Liver (tissue), 9 donors: ENCODE data around the gene TLCD1. TPM values are rescaled to one million over a fixed set of nuclear protein-coding genes. Genes with fewer than 3 reads are reported as not detected.

Experiments used
- DNase-seq: peaks from one replicate; pipeline ENCODE4 v3.0.0-alpha.2; 2017; ENCODE audit warnings: low spot score
- H3K27ac ChIP-seq, 2 donors: one replicate each; pipeline ENCODE4 v1.7.0; 2013; ENCODE audit warnings: inconsistent platforms in 2 of 2, low read length in 2 of 2, control low read depth in 1 of 2, low read depth in 1 of 2, mild to moderate bottlenecking in 1 of 2
- H3K27me3 ChIP-seq, 4 donors: one replicate each; pipeline versions ENCODE4 v1.6.1 to v1.7.0; 2013; ENCODE audit warnings: low read length in 3 of 4, inconsistent platforms in 1 of 4, mild to moderate bottlenecking in 1 of 4, moderate library complexity in 1 of 4; ENCODE audit not compliant: control insufficient read depth in 4 of 4, insufficient read depth in 4 of 4
- H3K36me3 ChIP-seq, 4 donors: one replicate each; pipeline versions ENCODE4 v1.6.1 to v1.7.0; 2013; ENCODE audit warnings: low read length in 3 of 4, mild to moderate bottlenecking in 3 of 4, low read depth in 1 of 4, moderate library complexity in 1 of 4; ENCODE audit not compliant: control insufficient read depth in 4 of 4, insufficient read depth in 3 of 4
- H3K4me1 ChIP-seq, 4 donors: one replicate each; pipeline versions ENCODE4 v1.6.1 to v1.7.0; 2013; ENCODE audit warnings: low read length in 3 of 4, mild to moderate bottlenecking in 3 of 4, moderate library complexity in 1 of 4; ENCODE audit not compliant: control insufficient read depth in 4 of 4, insufficient read depth in 4 of 4
- H3K4me3 ChIP-seq, 3 donors: one replicate each; pipeline versions ENCODE4 v1.6.1 to v1.7.0; 2013; ENCODE audit warnings: low read length in 3 of 3, control low read depth in 1 of 3, low read depth in 1 of 3, mild to moderate bottlenecking in 1 of 3
- H3K9ac ChIP-seq, 2 donors: one replicate each; pipeline ENCODE4 v1.7.0; 2013; ENCODE audit warnings: low read length in 2 of 2, mild to moderate bottlenecking in 2 of 2, moderate library complexity in 2 of 2, control low read depth in 1 of 2, low read depth in 1 of 2
- H3K9me3 ChIP-seq, 4 donors: one replicate each; pipeline versions ENCODE4 v1.6.1 to v1.7.0; 2013; ENCODE audit warnings: low read length in 3 of 4; ENCODE audit not compliant: control insufficient read depth in 4 of 4
- EGR1 ChIP-seq, 2 donors: IDR thresholded peaks; 2 replicates each; pipeline ENCODE4 v1.6.1; 2016 to 2018; ENCODE audit warnings: antibody characterized with exemption in 2 of 2, low read depth in 2 of 2
- FOXA1 ChIP-seq: IDR thresholded peaks from 2 replicates; pipeline ENCODE4 v1.6.1; 2016; ENCODE audit warnings: antibody characterized with exemption
- FOXA2 ChIP-seq: IDR thresholded peaks from 2 replicates; pipeline ENCODE4 v1.6.1; 2016; ENCODE audit warnings: antibody characterized with exemption
- GABPA ChIP-seq, 2 donors: IDR thresholded peaks in 1 of 2; conservative IDR thresholded peaks in 1 of 2; 2 replicates each; pipeline ENCODE4 v1.6.1; 2016; ENCODE audit warnings: antibody characterized with exemption in 2 of 2, mild to moderate bottlenecking in 1 of 2, moderate library complexity in 1 of 2
- HNF4A ChIP-seq, 2 donors: conservative IDR thresholded peaks; 2 replicates each; pipeline ENCODE4 v1.6.1; 2016; ENCODE audit warnings: antibody characterized with exemption in 2 of 2, mild to moderate bottlenecking in 2 of 2
- HNF4G ChIP-seq: IDR thresholded peaks from 2 replicates; pipeline ENCODE4 v1.6.1; 2016; ENCODE audit warnings: antibody characterized with exemption
- JUND ChIP-seq, 2 donors: IDR thresholded peaks; 2 replicates each; pipeline ENCODE4 v1.6.1; 2016; ENCODE audit warnings: antibody characterized with exemption in 2 of 2
- NR2F2 ChIP-seq: IDR thresholded peaks from 2 replicates; pipeline ENCODE4 v1.6.1; 2016; ENCODE audit warnings: antibody characterized with exemption
- RAD21 ChIP-seq, 2 donors: IDR thresholded peaks; 2 replicates each; pipeline ENCODE4 v1.6.1; 2016; ENCODE audit warnings: antibody characterized with exemption in 2 of 2, mild to moderate bottlenecking in 2 of 2
- RXRA ChIP-seq, 2 donors: IDR thresholded peaks; 2 replicates each; pipeline ENCODE4 v1.6.1; 2017 to 2018; ENCODE audit warnings: antibody characterized with exemption in 2 of 2, mild to moderate bottlenecking in 1 of 2
- SP1 ChIP-seq: IDR thresholded peaks from 2 replicates; pipeline ENCODE4 v1.6.1; 2018; ENCODE audit warnings: antibody characterized with exemption, mild to moderate bottlenecking
- TAF1 ChIP-seq: conservative IDR thresholded peaks from 2 replicates; pipeline ENCODE4 v1.6.1; 2016; ENCODE audit warnings: antibody characterized with exemption, mild to moderate bottlenecking
- YY1 ChIP-seq: IDR thresholded peaks from 2 replicates; pipeline ENCODE4 v1.6.1; 2016; ENCODE audit warnings: antibody characterized with exemption, mild to moderate bottlenecking
- WGBS: extraction: QIAGEN DNeasy Blood & Tissue Kit; methylation state at CpG from one replicate; pipeline ENCODE4 v1.1.7; 2013; 5-methylcytosine and 5-hydroxymethylcytosine counted together
- polyA plus RNA-seq, 2 donors: library from polyadenylated mRNA; stranded (reverse) in 1 of 2; unstranded in 1 of 2; fragments of 200-250 nt in 1 of 2; fragments of >200 nt in 1 of 2; fragmentation: Nextera tagmentation in 1 of 2; extraction: Ambion mirVana in 1 of 2; gene quantifications; one replicate each; pipeline versions ENCODE4 v1.2.1 to v1.2.3, GENCODE V29; 2013 to 2015
- total RNA-seq, 2 donors: library from RNA; depleted of rRNA; stranded (reverse); fragments of >200 nt; gene quantifications; one replicate each; pipeline ENCODE4 v1.2.3, GENCODE V29; 2014
- TF ChIP-seq, protein P1 (sequence below): IDR thresholded peaks from 2 replicates; pipeline ENCODE4 v1.6.1; 2016; ENCODE audit warnings: antibody characterized with exemption, mild to moderate bottlenecking
- TF ChIP-seq, protein P2 (sequence below): IDR thresholded peaks from 2 replicates; pipeline ENCODE4 v1.6.1; 2016; ENCODE audit warnings: antibody characterized with exemption
- TF ChIP-seq, protein P3 (sequence below): IDR thresholded peaks from 2 replicates; pipeline ENCODE4 v1.6.1; 2016; ENCODE audit warnings: antibody characterized with exemption
- TF ChIP-seq, protein P4 (sequence below): fragments of 150-350 bp; IDR thresholded peaks from 2 replicates; pipeline ENCODE4 v1.5.1; 2017; ENCODE audit warnings: improper control_type of control experiment, low read depth, low read length; ENCODE audit not compliant: missing input control
- TF ChIP-seq, protein P5 (sequence below): IDR thresholded peaks from 2 replicates; pipeline ENCODE4 v1.6.1; 2016; ENCODE audit warnings: antibody characterized with exemption
- donor health status: healthy.
- donor health status: healthy.
- donor health status: healthy.
- donor health status: healthy.
- donor health status: healthy.

Gene TLCD1
- total and polyA plus RNA-seq, 4 donors, result 4.4 to 8.8 (median 6.5) TPM

DNA sequence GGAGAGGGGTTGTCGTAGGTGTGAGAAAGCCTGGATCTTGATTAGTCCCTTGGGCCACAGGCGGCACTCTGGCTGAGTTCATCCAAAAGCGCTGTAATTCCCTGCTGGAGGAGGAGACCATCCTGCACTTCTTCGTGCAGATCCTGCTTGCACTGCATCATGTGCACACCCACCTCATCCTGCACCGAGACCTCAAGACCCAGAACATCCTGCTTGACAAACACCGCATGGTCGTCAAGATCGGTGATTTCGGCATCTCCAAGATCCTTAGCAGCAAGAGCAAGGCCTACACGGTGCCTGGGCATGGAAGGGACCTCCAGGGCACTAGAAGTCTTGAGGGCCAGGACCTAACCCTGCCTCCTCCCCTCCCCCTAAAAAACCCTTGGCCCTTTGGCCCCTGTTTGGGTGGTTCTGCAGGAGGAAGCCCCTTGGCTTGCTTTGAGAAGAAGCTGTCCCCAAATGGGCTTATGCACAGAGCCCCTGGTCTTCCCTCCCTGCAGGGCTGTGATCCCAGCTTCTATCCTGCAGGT, 8.7 kb upstream of the TLCD1 start (continued):
- TF ChIP-seq, protein P1, sequence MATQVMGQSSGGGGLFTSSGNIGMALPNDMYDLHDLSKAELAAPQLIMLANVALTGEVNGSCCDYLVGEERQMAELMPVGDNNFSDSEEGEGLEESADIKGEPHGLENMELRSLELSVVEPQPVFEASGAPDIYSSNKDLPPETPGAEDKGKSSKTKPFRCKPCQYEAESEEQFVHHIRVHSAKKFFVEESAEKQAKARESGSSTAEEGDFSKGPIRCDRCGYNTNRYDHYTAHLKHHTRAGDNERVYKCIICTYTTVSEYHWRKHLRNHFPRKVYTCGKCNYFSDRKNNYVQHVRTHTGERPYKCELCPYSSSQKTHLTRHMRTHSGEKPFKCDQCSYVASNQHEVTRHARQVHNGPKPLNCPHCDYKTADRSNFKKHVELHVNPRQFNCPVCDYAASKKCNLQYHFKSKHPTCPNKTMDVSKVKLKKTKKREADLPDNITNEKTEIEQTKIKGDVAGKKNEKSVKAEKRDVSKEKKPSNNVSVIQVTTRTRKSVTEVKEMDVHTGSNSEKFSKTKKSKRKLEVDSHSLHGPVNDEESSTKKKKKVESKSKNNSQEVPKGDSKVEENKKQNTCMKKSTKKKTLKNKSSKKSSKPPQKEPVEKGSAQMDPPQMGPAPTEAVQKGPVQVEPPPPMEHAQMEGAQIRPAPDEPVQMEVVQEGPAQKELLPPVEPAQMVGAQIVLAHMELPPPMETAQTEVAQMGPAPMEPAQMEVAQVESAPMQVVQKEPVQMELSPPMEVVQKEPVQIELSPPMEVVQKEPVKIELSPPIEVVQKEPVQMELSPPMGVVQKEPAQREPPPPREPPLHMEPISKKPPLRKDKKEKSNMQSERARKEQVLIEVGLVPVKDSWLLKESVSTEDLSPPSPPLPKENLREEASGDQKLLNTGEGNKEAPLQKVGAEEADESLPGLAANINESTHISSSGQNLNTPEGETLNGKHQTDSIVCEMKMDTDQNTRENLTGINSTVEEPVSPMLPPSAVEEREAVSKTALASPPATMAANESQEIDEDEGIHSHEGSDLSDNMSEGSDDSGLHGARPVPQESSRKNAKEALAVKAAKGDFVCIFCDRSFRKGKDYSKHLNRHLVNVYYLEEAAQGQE, result no peak
- TF ChIP-seq, protein P2, sequence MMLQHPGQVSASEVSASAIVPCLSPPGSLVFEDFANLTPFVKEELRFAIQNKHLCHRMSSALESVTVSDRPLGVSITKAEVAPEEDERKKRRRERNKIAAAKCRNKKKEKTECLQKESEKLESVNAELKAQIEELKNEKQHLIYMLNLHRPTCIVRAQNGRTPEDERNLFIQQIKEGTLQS, result no peak
- TF ChIP-seq FOXA1 (no peak), JUND (IDR thresholded peaks at IDR 0.05) (no peak), RXRA (IDR thresholded peaks at IDR 0.05) (no peak), YY1 (no peak)
- TF ChIP-seq, protein P3, sequence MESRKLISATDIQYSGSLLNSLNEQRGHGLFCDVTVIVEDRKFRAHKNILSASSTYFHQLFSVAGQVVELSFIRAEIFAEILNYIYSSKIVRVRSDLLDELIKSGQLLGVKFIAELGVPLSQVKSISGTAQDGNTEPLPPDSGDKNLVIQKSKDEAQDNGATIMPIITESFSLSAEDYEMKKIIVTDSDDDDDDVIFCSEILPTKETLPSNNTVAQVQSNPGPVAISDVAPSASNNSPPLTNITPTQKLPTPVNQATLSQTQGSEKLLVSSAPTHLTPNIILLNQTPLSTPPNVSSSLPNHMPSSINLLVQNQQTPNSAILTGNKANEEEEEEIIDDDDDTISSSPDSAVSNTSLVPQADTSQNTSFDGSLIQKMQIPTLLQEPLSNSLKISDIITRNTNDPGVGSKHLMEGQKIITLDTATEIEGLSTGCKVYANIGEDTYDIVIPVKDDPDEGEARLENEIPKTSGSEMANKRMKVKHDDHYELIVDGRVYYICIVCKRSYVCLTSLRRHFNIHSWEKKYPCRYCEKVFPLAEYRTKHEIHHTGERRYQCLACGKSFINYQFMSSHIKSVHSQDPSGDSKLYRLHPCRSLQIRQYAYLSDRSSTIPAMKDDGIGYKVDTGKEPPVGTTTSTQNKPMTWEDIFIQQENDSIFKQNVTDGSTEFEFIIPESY, result no peak

DNA sequence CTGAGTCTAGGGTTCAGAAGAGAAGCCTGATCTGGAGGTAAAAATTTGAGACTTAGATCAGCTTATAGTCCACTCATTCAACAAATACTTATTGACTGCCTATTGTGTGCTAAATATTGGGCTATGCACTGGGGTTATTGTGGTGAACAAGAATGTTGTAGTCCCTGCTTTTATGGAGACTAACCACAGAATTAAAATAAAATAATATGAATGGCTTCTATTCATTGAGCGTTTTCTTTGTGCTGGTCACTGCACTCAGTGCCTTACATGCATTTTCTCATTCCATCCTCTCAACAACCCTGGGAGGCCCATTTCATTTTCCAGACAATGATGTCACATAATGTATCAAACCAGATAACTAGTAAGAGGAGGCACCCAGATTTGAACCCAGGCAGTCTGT, 7.3 kb upstream of the TLCD1 start:
- Histone ChIP-seq H3K4me3 (no peak overlapping the region), H3K9ac (no peak overlapping the region), H3K9me3 (no peaks in the 10 kb centered on the region), H3K27me3 (no peaks in the 10 kb centered on the region), H3K4me1 (peaks cover 0 to 4% (median 3%) of the 10 kb centered on the region in 4 donors), H3K36me3 (no peaks in the 10 kb centered on the region), H3K27ac (no peak overlapping the region)
- TF ChIP-seq SP1 (no peak), YY1 (no peak), JUND (IDR thresholded peaks at IDR 0.05) (no peak), EGR1 (IDR thresholded peaks at IDR 0.05; ENCODE audit: low read depth in 2 of 2) (no peak), HNF4A (conservative IDR thresholded peaks at IDR 0.05) (no peak), NR2F2 (no peak), FOXA1 (no peak), GABPA (IDR thresholded peaks at IDR 0.05 in 1 of 2, conservative IDR thresholded peaks at IDR 0.05 in 1 of 2) (no peak), RAD21 (IDR thresholded peaks at IDR 0.05) (no peak), TAF1 (no peak), HNF4G (no peak), FOXA2 (no peak), RXRA (IDR thresholded peaks at IDR 0.05) (no peak)
- TF ChIP-seq, protein P4, sequence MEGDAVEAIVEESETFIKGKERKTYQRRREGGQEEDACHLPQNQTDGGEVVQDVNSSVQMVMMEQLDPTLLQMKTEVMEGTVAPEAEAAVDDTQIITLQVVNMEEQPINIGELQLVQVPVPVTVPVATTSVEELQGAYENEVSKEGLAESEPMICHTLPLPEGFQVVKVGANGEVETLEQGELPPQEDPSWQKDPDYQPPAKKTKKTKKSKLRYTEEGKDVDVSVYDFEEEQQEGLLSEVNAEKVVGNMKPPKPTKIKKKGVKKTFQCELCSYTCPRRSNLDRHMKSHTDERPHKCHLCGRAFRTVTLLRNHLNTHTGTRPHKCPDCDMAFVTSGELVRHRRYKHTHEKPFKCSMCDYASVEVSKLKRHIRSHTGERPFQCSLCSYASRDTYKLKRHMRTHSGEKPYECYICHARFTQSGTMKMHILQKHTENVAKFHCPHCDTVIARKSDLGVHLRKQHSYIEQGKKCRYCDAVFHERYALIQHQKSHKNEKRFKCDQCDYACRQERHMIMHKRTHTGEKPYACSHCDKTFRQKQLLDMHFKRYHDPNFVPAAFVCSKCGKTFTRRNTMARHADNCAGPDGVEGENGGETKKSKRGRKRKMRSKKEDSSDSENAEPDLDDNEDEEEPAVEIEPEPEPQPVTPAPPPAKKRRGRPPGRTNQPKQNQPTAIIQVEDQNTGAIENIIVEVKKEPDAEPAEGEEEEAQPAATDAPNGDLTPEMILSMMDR, result no peak
- TF ChIP-seq, protein P1, result no peak
- TF ChIP-seq, protein P5, sequence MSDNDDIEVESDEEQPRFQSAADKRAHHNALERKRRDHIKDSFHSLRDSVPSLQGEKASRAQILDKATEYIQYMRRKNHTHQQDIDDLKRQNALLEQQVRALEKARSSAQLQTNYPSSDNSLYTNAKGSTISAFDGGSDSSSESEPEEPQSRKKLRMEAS, result no peak
- TF ChIP-seq, protein P2, result no peak
- TF ChIP-seq, protein P3, result no peak
- WGBS, result 96% methylated on average over 1 of the region's 1 CpG
- DNase-seq, result no peak
